HG03571 (cell line): ENCODE data around the gene RUVBL1.

ENCODE experiments used
- ATAC-seq: cut with Tn5 transposase; IDR thresholded peaks from one replicate; pipeline ENCODE4 v1.9.1; 2021; ENCODE audit not compliant: unreplicated experiment

The RUVBL1 gene

DNA sequence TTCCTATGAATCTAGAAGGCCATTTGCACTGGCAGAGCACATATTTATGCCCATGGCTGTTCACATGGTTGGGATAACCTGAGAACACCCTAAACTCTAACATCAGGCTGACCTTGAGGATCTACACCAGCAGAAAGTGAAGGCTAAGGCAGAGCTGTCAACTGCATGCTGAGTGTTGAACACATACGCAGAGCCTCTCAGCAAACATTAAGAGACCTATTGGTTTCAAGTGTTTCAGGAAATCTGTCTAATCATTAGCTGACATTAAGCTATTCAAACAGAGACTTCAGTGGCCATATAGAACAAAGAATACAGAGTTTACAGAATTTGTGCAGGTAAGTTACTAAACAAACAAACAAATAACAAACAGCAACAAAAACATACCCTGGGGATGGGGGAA lies 87.5 kb downstream of the RUVBL1 start:
- no peak for ATAC-seq

DNA sequence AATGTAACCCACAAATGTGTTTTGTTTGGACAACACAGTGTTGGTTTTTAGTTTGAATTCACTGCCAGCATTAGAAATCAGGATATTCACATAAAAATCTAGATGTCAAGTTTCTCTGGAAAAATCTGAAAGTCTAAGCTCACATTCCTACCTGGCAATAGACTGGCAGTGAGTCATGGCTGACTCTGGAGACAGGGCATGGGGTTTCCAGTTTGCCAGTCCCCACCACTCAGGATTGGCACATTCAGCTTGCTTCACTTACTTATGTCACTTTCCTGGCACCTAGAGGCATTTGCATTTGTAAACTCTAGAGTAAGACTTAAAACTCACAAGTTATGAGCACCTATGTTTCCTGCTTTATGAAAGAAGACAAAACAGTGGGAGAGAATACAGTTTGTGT lies 90.5 kb downstream of the RUVBL1 start:
- no peak for ATAC-seq
